GM23338 (cell line): ENCODE measurements around the gene DAD1.

Experiments used
- CREB1 ChIP-seq: fragments of 250-450 bp; sonication (Bioruptor Pico); IDR thresholded peaks from 2 replicates; pipeline ENCODE4 v1.5.0; 2020; ENCODE audit warnings: low read depth, mild to moderate bottlenecking, moderate library complexity
- EZH2 ChIP-seq: fragments of 200-600 bp; sonication (generic); IDR thresholded peaks from one replicate; pipeline ENCODE4 v1.8.0; 2017; ENCODE audit warnings: antibody characterized with exemption, mild to moderate bottlenecking, low read depth; ENCODE audit not compliant: unreplicated experiment
- EZH2phosphoT487 ChIP-seq: fragments of 200-600 bp; sonication (generic); IDR thresholded peaks from one replicate; pipeline ENCODE4 v1.8.1; 2018; ENCODE audit warnings: antibody characterized with exemption; ENCODE audit not compliant: unreplicated experiment
- JUNB ChIP-seq: IDR thresholded peaks from one replicate; pipeline ENCODE4 v1.6.1; 2016; ENCODE audit warnings: antibody characterized with exemption; ENCODE audit not compliant: unreplicated experiment
- POLR2AphosphoS5 ChIP-seq: IDR thresholded peaks from 2 replicates; pipeline ENCODE4 v1.6.1; 2016; ENCODE audit warnings: antibody characterized with exemption, low read depth
- STAT1 ChIP-seq: IDR thresholded peaks from one replicate; pipeline ENCODE4 v1.6.1; 2016; ENCODE audit warnings: antibody characterized with exemption; ENCODE audit not compliant: unreplicated experiment
- ZNF114 ChIP-seq: fragments of 250-450 bp; sonication (Bioruptor Pico); IDR thresholded peaks from 2 replicates; pipeline ENCODE4 v1.5.0; 2020; ENCODE audit warnings: mild to moderate bottlenecking, moderate library complexity
- ZNF331 ChIP-seq: fragments of 250-450 bp; sonication (Bioruptor Pico); IDR thresholded peaks from 2 replicates; pipeline ENCODE4 v1.5.0; 2020; ENCODE audit warnings: low read depth, mild to moderate bottlenecking, moderate library complexity
- TF ChIP-seq, protein P1 (sequence below), 2 experiments: fragments of 200-600 bp in 1 of 2; sonication (generic) in 1 of 2; conservative IDR thresholded peaks; 2 replicates each; pipeline versions ENCODE4 v1.5.1 to v1.6.1; 2016 to 2017; ENCODE audit warnings: antibody characterized with exemption in 2 of 2, low read depth in 2 of 2, mild to moderate bottlenecking in 2 of 2, moderate library complexity in 1 of 2
- TF ChIP-seq, protein P2 (sequence below): IDR thresholded peaks from one replicate; pipeline ENCODE4 v1.6.1; 2018; ENCODE audit warnings: antibody characterized with exemption; ENCODE audit not compliant: unreplicated experiment
- TF ChIP-seq, protein P3 (sequence below): IDR thresholded peaks from 2 replicates; pipeline ENCODE4 v1.6.1; 2016; ENCODE audit warnings: antibody characterized with exemption

DNA sequence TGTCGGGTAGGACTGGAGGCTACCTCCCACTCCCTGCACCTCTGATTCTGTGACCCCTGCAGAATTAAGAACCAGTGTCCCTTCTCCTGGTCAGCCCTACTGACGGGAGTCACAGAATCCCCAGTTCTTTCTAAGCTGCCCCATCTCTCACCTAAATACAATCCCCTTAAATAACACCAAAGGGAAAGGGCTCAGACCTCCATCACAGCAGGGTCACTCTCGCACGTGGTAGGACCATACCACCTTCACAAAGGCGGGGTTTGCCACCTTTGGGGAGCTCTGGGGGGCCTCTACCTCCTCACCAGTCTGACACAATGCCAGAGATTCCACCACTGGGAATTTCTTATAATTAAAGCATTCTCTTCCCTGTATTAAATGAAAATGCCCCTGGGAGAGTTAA lies 35.6 kb downstream of the DAD1 start:
- TF ChIP-seq, protein P1, sequence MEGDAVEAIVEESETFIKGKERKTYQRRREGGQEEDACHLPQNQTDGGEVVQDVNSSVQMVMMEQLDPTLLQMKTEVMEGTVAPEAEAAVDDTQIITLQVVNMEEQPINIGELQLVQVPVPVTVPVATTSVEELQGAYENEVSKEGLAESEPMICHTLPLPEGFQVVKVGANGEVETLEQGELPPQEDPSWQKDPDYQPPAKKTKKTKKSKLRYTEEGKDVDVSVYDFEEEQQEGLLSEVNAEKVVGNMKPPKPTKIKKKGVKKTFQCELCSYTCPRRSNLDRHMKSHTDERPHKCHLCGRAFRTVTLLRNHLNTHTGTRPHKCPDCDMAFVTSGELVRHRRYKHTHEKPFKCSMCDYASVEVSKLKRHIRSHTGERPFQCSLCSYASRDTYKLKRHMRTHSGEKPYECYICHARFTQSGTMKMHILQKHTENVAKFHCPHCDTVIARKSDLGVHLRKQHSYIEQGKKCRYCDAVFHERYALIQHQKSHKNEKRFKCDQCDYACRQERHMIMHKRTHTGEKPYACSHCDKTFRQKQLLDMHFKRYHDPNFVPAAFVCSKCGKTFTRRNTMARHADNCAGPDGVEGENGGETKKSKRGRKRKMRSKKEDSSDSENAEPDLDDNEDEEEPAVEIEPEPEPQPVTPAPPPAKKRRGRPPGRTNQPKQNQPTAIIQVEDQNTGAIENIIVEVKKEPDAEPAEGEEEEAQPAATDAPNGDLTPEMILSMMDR (conservative IDR thresholded peaks at IDR 0.05; ENCODE audit: low read depth in 2 of 2) = no peak
- TF ChIP-seq EZH2phosphoT487 (no peak), POLR2AphosphoS5 (no peak), CREB1 (CRISPR knock-in tag) (no peak), EZH2 (no peak), JUNB (no peak), STAT1 (no peak), ZNF114 (CRISPR knock-in tag) (no peak), ZNF331 (CRISPR knock-in tag) (no peak)
- TF ChIP-seq, protein P2, sequence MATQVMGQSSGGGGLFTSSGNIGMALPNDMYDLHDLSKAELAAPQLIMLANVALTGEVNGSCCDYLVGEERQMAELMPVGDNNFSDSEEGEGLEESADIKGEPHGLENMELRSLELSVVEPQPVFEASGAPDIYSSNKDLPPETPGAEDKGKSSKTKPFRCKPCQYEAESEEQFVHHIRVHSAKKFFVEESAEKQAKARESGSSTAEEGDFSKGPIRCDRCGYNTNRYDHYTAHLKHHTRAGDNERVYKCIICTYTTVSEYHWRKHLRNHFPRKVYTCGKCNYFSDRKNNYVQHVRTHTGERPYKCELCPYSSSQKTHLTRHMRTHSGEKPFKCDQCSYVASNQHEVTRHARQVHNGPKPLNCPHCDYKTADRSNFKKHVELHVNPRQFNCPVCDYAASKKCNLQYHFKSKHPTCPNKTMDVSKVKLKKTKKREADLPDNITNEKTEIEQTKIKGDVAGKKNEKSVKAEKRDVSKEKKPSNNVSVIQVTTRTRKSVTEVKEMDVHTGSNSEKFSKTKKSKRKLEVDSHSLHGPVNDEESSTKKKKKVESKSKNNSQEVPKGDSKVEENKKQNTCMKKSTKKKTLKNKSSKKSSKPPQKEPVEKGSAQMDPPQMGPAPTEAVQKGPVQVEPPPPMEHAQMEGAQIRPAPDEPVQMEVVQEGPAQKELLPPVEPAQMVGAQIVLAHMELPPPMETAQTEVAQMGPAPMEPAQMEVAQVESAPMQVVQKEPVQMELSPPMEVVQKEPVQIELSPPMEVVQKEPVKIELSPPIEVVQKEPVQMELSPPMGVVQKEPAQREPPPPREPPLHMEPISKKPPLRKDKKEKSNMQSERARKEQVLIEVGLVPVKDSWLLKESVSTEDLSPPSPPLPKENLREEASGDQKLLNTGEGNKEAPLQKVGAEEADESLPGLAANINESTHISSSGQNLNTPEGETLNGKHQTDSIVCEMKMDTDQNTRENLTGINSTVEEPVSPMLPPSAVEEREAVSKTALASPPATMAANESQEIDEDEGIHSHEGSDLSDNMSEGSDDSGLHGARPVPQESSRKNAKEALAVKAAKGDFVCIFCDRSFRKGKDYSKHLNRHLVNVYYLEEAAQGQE = no peak
- TF ChIP-seq, protein P3, sequence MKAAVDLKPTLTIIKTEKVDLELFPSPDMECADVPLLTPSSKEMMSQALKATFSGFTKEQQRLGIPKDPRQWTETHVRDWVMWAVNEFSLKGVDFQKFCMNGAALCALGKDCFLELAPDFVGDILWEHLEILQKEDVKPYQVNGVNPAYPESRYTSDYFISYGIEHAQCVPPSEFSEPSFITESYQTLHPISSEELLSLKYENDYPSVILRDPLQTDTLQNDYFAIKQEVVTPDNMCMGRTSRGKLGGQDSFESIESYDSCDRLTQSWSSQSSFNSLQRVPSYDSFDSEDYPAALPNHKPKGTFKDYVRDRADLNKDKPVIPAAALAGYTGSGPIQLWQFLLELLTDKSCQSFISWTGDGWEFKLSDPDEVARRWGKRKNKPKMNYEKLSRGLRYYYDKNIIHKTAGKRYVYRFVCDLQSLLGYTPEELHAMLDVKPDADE = no peak
